Psoas muscle (tissue), 8 donors: Measurements from ENCODE around the gene EFCC1. TPM values are rescaled to one million over a fixed set of nuclear protein-coding genes. Genes with fewer than 3 reads are reported as not detected.

ENCODE experiments used
- ATAC-seq, 4 donors: fragments of 200-7000 bp; cut with Tn5 transposase; one replicate each; pipeline ENCODE4 v1.9.1; 2020; ENCODE audit warnings: moderate library complexity in 3 of 4, mild to moderate bottlenecking in 2 of 4
- DNase-seq, 2 donors: peaks; one replicate each; pipeline ENCODE4 v3.0.0-alpha.2; 2020
- H3K27ac ChIP-seq: fragments of 200-600 bp; one replicate; pipeline ENCODE4 v1.8.0; 2022
- H3K27me3 ChIP-seq, 3 donors: fragments of 200-600 bp in 1 of 3; one replicate each; pipeline versions ENCODE4 v1.6.1 to v1.8.0; 2013 to 2022; ENCODE audit warnings: low read length in 2 of 3, mild to moderate bottlenecking in 2 of 3, moderate library complexity in 1 of 3; ENCODE audit not compliant: insufficient read depth in 3 of 3
- H3K36me3 ChIP-seq, 2 donors: fragments of 200-600 bp in 1 of 2; one replicate each; pipeline versions ENCODE4 v1.6.1 to v1.8.0; 2013 to 2022; ENCODE audit warnings: low read depth in 1 of 2, mild to moderate bottlenecking in 1 of 2, moderate library complexity in 1 of 2; ENCODE audit not compliant: insufficient read depth in 1 of 2
- H3K4me1 ChIP-seq: fragments of 200-600 bp; one replicate; pipeline ENCODE4 v1.8.0; 2022
- H3K4me3 ChIP-seq: fragments of 200-600 bp; one replicate; pipeline ENCODE4 v1.8.0; 2022; ENCODE audit warnings: mild to moderate bottlenecking
- H3K9me3 ChIP-seq: fragments of 200-600 bp; one replicate; pipeline ENCODE4 v1.8.0; 2022
- CTCF ChIP-seq: fragments of 200-600 bp; IDR thresholded peaks from one replicate; pipeline ENCODE4 v1.8.0; 2022; ENCODE audit warnings: antibody characterized with exemption
- WGBS, 3 donors: extraction: QIAGEN DNeasy Blood & Tissue Kit; methylation state at CpG; one replicate each; pipeline versions ENCODE4 v1.1.6 to v1.1.7; 2013; 5-methylcytosine and 5-hydroxymethylcytosine counted together
- intact Hi-C, 2 donors: fragments of 100-400 bp; cut with DNase I; formaldehyde crosslinking; loops; one replicate each; pipeline versions ENCODE4 v1.11.0 to v1.14.2; 2022
- polyA plus RNA-seq, 3 donors: library from polyadenylated mRNA; stranded (reverse); fragments of 200-250 nt; gene quantifications; one replicate each; pipeline ENCODE4 v1.2.3, GENCODE V29; 2013
- total RNA-seq, 4 donors: library from RNA; stranded (reverse); fragmentation: NEBNext Ultra II Directional in 2 of 4; extraction: Animal tissue kit (Norgen Biotek cat#: 25700) in 2 of 4; gene quantifications; one replicate each; pipeline versions ENCODE4 v1.2.1 to v1.2.4, GENCODE V29; 2021 to 2023
- donor health status: healthy with polysubstance abuse.
- donor health status: DM: no; HTN: no; CAD: no; lungs with moderate emphysema.
- donor health status: Bipolar disorder and iron deficiency.
- donor health status: healthy.
- donor health status: DM: yes; HTN: yes; CAD: no.
- donor health status: DM: no; HTN: no; CAD: no.
- donor health status: DM: no; HTN: no; CAD: no.
- donor health status: DM: yes; HTN: yes; CAD: no.

EFCC1 gene
- total and polyA plus RNA-seq, 7 donors, result 0.11 to 1.5 (median 0.48) TPM

- TF ChIP-seq CTCF, result no peak
- Histone ChIP-seq H3K4me3 (no peak overlapping the region), H3K27ac (no peak overlapping the region), H3K36me3 (no peaks in the 10 kb centered on the region), H3K4me1 (peaks cover 17% of the 10 kb centered on the region), H3K9me3 (no peaks in the 10 kb centered on the region), H3K27me3 (no peaks in the 10 kb centered on the region)
- intact Hi-C loops, result loop anchor here (10.0 kb wide), 2 partner anchors 151 to 271 kb away; partner anchors contain the start of genes COPG1 (in 1 of the 2) and RAB43 (in 1 of the 2)
- ATAC-seq (no peak), DNase-seq (no peak)
- 69 to 73% (median 73%) methylated on average over 5 of the region's 5 CpGs for WGBS, 3 donors
These were observed 27.0 kb upstream of the EFCC1 start for GRCh38 chr3:128973988-128974564.

GRCh38 chr3:128975276-128975675 is 25.8 kb upstream of the EFCC1 start:
- intact Hi-C loops, result loop anchor here (10.0 kb wide), 2 partner anchors 150 to 270 kb away; partner anchors contain the start of genes COPG1 (in 1 of the 2) and RAB43 (in 1 of the 2)

GRCh38 chr3:128983293-128984069 is 17.6 kb upstream of the EFCC1 start:
- Histone ChIP-seq H3K27me3 (no peaks in the 10 kb centered on the region), H3K27ac (no peak overlapping the region), H3K9me3 (no peaks in the 10 kb centered on the region), H3K4me3 (no peak overlapping the region), H3K36me3 (no peaks in the 10 kb centered on the region), H3K4me1 (no peaks in the 10 kb centered on the region)
- DNase-seq (no peak), ATAC-seq (no peak)
- 78 to 79% (median 78%) methylated on average over 9 of the region's 9 CpGs for WGBS, 3 donors
- TF ChIP-seq CTCF, result no peak
- intact Hi-C loops, result no loop called here

More at GRCh38 chr3:128975276-128975675, 25.8 kb upstream of the EFCC1 start:
- no peak for TF ChIP-seq CTCF
- Histone ChIP-seq H3K4me3 (no peak overlapping the region), H3K9me3 (no peaks in the 10 kb centered on the region), H3K27ac (no peak overlapping the region), H3K4me1 (peaks cover 17% of the 10 kb centered on the region), H3K27me3 (no peaks in the 10 kb centered on the region), H3K36me3 (no peaks in the 10 kb centered on the region)
- no peak for ATAC-seq
- no peak for DNase-seq
- WGBS, 3 donors, result 88 to 96% (median 94%) methylated on average over 1 of the region's 1 CpG

GRCh38 chr3:128984596-128984995 is 16.5 kb upstream of the EFCC1 start:
- H3K4me3 ChIP-seq, result no peak overlapping the region
- ATAC-seq (no peak), DNase-seq (no peak)
- H3K9me3 ChIP-seq, result no peaks in the 10 kb centered on the region
- no peaks in the 10 kb centered on the region for H3K36me3 ChIP-seq
- intact Hi-C loops, result no loop called here
- 89 to 97% (median 95%) methylated on average over 3 of the region's 3 CpGs for WGBS, 3 donors
- no peak for TF ChIP-seq CTCF
- no peaks in the 10 kb centered on the region for H3K27me3 ChIP-seq
- no peak overlapping the region for H3K27ac ChIP-seq
- no peaks in the 10 kb centered on the region for H3K4me1 ChIP-seq
